ACHN (cell line): Measurements from ENCODE around the gene CRYBB1.

Experiments used
- DNase-seq: peaks from one replicate; pipeline ENCODE4 v3.0.0-alpha.2; 2015
- in situ Hi-C: cut with HindIII; loops from 2 replicates; pipeline ENCODE4 v1.10.0; 2017; ENCODE audit warnings: low sequenced_read_pairs, low pct_ligation_motif_present, low pct_unique_long_range_greater_than_20kb

The CRYBB1 gene

DNA sequence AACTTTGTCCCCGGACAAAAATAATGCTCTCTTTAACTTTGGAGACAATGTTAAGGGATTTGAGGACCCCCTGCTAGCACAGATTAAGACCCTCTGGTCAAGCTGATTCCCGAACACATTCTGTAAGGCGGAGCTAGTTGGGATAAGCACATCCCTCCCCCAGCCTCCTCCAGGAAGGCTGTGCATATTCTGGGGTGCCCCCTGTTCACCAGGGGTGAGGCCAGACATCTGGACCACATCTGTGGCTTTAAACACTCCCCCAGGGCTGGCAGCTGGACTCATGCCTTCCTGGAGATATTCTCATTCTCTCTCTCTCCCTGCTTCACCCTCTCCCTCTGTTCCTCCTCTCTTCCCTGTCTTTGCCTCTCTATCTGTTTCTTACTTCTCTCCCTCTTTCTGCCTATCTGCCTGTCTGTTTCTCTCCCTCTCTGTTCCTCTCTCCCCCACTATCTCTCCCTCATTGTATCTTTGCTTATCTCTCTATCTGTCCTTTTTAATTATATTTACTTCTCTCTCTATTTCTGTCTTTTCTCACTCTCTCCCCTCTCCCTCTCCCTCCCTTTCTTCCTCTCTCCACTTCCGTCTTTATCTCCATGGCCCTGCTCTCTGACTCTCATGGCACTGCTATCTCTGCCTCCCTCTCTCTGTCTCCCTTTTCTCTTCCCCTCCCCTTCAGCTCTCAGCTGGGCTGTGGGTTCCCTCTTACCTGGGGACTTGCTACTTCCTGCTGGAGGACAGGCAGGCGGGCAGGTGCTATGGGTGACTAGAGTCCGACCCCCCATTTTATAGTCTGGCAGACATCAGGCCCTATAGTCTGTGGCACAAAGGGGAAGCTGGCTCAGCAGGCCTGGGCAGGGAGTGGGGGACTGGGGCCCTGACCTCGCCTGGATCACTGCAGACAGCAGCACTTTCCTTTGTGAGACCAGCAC, at the start of gene CRYBB1:
Gene CRYBB1 (minus strand): TSS at position 757 of the 929 bp plus-strand sequence. CDS start 1,708 bp downstream, outside the sequence.
- DNase-seq = no peak
- in situ Hi-C loops = no loop called here

DNA sequence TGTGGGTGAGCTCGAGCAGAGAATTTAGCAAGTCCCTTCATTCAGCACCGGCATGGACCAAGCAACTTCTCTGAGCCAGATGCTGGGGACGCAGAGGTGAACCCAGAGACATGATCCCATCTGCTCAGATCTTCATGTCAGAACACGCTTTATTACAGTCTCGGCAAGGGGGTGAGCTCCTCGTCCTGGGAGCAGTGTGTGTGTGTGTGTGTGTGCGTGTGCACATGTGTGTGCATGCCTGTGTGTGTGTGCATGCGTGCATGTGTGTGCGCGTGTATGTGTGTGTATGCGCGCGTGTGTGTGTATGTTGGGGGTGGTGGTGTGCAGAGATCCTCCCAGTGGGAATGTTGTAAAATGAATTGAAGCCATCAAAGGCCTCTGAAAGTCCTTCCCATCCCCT, 49.3 kb upstream of the CRYBB1 start:
- no peak for DNase-seq
- in situ Hi-C loops = no loop called here

DNA sequence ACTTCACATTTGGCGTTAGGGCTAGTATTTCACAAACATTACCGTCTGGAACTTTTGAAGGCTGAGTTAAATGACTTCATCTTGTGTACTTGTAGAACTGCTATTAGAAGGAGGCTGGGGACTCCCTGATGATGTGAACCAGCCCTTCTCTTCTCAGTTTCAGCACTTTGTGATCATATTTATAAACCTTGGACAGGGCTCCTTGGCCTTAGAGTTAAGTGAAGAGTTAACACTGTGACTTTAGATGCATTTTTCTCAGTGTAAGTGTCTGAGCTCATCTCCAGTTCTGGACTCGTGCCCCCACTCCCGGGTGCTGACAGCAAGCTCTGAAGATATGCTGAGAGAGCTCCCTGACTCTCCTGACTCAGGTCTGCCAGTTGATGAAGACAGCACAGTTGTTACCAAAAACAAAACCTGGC, 48.0 kb upstream of the CRYBB1 start:
- DNase-seq = no peak
- in situ Hi-C loops = no loop called here

DNA sequence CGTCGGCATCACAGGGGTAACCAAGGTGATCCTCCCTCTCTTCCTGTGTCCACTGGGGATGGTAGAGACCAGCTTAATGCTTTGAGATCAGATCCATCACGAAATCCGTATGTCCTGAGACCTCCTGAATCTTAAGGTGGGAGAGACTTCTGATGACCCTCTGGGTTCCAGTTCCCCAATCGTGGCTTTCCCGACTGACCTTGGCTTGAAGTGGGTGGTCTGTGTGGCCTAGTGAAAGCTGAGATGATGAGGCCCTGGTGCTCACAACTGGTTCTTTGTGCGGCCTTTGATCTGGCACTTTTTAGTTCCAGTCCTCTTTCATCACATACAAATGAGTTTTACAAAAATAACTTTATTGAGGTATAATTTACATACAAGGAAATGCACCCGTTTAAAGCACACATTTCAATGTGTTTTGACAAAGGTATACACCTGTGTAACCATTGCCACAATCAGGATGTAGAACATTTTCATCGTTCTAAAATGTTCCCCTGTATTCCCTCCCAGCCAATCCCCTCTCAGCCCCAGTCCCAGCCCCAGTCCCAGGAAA, 45.6 kb upstream of the CRYBB1 start:
- no peak for DNase-seq
- in situ Hi-C loops = no loop called here

DNA sequence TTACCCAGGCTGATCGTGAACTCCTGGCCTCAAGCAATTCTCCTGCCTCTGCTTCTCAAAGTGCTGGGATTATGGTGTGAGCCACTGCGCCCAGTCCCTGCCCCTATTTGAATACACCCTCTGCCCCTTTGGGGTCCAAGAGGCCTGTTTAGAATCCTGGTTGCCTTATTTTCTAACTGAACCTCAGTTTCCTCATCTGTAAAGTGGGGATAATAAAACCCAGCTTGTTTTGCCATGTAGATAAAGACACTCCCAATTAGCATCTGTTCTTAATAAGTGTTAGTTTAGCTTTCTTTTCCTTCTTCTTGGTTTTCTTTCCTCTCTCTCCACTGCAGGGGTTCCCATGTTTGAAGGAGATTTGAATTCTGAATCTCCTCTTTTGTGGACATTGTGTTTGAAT, 44.3 kb upstream of the CRYBB1 start:
- no peak for DNase-seq
- in situ Hi-C loops = no loop called here

DNA sequence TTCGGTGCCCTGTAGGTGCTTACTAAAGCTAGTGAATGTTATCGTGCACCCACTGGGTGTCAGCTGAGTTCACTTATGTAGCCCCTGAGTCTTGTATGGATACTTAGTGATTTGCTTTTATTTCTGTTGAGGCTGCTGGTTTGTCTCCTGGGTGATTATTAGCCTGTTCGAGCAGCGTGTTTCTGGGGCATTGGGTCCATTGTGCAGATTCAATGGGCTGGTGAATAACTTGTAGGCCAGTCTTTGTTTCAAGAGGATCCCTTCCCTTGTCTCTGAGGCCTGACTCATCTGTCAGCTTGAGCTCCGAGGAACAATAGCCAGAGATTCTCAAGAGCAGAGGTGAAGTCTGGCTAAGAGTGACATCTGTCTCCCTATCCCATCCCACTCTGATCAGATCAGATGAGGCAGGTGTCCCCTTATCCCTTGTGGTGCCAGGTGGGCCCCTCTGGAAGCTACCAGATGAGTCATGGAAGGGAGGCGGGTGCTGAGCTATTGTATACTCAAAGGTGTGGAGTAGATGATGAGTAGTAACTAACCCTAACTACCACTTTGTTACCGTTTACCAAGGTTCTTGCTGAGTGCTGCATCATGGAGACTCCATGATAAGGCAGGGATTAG, 43.2 kb upstream of the CRYBB1 start:
- no peak for DNase-seq
- in situ Hi-C loops = no loop called here

DNA sequence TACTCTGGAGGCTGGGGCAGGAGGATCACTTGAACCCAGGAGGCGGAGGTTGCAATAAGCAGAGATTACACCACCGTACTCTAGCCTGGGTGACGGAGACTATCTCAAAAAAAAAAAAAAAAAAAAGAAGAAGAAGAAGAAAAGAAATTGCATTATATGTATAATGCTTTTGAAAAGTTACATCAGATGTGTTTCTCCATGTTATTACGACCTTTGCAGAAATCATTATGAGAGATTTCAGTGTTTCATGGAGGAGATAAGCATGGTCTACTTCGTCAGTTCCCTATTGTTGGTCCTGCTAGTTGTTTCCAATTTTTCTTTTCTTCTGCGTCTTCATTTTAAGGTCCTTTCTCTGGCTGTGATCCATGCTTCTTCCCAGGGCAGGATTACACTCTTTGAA, 42.5 kb upstream of the CRYBB1 start:
- in situ Hi-C loops = no loop called here
- no peak for DNase-seq

DNA sequence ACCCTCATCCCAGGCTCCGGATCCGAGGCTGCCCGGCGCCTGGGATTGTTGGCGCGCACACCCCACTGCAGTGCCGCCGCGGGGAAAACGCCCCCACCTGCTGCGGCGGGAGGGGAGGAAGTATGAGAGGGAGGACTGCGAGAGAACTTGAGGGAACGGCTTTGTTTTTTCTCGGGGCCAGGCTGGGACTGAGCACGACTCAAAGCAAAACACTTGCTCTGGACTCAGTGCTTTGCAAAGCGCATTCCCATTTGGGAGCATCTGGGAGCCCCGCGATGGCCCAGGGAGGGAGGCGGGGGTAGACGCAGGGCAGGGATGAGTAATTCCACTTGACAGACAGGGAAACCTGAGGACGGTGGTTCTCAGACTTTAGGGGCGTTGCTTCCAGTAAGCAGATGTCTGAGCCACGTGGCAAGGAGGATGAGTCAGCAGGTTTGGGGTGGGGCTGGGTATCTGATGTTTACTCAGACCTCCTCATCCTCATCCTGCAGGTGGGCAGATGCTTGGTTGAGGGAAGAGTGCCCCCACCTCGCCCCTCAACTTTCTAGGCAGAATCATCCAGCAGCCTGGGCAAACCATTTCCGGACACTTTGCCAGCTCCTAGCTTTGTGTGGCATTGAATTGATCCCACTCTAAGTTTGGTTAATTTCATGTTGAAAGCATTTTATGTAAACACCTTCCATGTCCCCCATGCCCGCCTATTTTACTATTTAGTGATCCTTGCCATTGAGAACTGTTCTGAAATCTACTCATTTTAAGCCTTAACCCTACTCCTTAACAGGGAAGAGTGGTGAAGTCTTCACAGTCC, 41.0 kb upstream of the CRYBB1 start:
- peak; percentile 87 for DNase-seq
- in situ Hi-C loops = no loop called here

DNA sequence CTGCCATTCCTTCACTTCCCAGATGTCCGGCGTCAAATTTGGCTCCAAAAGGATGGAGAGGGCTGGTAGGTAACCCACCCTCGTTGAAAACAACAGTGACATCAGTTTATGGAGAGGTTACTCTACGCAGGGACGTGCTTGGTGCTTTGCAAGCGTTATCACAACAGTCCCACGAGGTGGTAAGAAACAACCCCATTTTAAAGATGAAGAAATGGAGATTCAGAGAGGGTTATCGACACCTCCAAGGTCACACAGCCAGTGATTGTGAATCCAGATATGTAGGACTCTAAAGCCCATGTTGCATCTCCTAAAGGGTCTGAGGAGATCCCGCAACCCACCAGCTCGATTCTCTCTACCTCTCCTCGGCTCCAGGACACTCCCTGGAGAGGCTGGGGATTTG, 40.3 kb upstream of the CRYBB1 start:
- DNase-seq = no peak
- in situ Hi-C loops = no loop called here

DNA sequence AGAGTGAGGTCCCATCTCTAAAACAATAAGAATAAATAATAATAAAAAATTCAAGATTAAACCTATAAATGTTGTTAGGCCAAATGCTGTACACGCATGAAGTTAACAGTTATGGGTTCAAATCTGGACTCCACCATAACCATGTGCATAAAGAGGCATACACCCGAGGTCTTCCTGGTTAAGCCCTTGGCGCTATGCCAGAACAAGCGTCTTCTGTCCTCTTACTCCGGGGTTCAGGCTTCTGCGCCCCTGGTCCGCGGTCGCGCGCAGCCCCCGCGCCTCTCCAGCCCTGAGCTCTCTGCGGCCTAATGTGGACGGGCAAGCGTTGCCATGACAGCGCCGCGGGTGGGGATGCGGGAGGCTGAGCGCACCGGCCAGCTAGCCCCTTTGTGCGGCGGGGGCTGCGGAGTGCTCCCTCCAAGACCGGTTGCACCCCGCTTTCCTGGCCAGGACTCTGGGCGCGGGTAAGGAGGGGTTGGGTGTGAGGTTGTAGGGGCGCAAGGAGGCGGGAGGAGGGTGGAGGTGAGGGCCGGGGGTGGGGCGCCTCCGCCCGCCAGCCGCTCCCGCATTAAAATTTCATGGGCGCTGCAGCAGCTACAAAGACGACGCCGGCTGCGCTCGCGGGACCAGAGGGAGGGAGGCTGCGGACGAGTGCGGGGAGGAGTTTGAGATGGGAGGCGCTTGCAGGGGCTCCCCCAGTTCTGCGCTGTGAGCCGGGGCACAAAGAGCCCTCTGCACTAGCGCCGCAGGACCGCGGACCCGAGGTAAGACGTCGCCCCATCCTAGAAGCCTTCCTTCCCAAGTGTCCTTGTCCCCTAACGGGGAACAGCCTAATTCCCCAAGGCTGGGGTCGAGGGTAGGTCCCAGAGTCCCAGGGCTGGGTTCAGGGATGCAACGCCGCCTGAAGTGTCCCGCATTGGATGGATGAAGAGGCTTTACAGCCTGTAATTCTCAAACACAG, 39.3 kb upstream of the CRYBB1 start, which contains the start of gene MIAT:
Gene MIAT (plus strand): TSS at position 698 of the 961 bp plus-strand sequence.
- DNase-seq = peak; percentile 23
- in situ Hi-C loops = no loop called here

DNA sequence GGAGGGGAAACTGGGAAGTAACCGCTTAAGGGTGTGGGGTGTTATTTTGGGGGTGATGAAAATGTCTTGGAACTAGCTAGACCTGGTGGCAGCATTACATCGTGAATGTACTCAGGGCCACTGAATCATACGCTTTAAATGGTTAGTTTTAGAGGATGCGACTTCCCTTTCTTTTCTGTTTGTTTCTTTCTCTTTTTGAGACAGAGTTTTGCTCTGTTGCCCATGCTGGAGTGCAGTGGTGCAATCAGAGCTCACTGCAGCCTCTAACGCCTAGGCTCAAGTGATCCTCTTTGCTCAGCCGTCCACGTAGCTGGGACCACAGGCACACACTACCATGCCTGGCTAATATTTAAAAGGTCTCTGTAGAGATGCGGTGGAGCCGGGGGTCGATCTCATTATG, 34.0 kb upstream of the CRYBB1 start:
- DNase-seq = no peak
- in situ Hi-C loops = no loop called here

DNA sequence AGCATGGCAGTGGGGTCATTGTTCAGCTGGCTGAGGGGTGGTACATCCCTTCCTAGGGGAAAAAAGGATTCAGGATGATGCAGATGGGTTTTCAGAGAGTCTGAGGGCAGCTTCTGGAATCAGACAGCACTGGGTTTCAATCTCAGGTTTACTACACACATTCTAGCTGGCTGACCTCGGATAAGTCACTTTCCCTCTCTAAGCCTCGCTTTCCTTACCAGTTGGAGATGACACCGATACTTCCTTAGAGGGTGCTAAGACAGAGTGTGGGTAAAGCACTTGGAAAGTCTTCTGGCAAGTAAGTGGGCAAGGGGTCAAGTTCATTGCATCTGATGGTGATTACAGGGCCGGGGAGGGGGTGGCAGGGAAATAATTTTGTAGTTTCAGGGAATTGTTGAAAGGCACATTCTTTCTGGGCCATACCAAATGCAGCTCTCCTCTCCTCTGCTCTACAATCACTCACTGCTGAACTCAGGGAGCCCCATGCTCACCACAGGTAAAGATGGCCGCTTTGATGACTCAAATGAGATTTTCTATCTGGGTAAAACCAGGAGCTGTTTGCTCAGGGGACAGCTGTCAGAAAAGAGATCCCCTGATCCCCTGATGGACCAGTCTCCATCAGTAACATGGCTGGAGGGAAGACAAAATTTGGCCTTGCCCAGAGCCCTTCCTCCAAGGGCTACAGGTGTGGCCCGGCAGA, 33.0 kb upstream of the CRYBB1 start:
- in situ Hi-C loops = no loop called here
- DNase-seq = no peak

DNA sequence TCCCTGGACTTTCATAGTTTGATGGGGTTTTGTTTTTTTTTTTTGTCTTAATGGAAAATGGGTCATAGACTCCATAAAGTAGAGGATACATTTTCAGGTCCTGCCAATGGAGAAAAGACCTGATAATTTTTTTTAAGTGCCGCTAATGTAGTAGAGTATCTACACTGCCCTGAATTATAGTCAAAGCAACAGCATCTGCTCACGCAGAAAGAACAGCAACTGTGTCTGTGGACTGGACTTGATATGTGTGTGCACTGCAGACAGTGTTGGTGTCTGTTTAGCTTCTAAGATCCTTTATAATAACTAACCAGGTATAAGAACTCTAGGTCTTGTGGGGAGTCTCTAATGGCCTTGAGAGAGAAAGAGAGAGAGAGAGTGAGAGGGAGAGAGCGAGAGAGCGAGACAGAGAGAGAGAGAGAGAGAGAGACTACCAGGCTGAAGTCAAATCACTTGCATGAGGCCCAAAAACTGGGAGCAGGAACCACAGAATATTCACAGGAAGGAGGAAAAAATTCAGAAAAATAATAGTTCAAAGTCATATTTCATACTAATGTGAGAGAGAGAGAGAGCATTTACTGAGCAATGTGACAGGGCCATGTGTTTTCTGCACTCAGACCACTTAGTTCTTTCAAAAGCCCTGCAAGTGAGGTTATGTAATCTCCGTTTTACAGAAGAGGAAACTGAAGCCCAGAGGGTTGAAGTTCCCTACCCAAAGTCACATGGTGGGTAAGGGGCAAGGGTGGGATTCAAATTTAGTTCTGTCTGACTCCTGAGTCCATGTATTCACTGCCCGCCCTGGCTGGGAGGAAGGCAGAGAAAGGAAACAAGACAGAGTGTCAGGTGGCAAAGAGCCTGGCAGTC, 30.9 kb upstream of the CRYBB1 start:
- DNase-seq = no peak
- in situ Hi-C loops = no loop called here

DNA sequence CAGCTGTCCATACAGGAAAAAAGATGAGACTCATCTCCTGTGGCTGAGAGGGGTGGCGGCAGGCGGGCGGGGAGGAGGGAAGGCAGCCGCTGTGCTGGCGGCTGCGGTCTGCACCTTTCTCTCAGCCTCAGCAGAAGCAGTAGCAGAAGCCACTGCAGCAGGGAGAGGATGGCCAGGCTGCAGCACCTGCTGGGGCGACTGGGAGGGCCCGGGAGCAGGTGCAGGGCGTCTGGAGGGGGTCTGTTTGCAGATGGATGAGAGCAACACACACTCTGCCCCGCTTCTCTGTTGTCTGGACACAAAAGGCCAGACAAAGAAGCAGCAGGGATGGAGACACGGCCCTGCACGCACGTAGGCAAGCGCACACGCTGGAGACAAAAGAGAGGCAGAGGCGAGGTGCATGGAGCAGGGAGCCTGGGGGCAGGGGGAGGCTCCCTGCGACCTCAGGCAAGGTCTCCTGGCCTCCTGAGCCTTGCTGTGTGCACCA, 30.2 kb upstream of the CRYBB1 start:
- in situ Hi-C loops = no loop called here
- no peak for DNase-seq

DNA sequence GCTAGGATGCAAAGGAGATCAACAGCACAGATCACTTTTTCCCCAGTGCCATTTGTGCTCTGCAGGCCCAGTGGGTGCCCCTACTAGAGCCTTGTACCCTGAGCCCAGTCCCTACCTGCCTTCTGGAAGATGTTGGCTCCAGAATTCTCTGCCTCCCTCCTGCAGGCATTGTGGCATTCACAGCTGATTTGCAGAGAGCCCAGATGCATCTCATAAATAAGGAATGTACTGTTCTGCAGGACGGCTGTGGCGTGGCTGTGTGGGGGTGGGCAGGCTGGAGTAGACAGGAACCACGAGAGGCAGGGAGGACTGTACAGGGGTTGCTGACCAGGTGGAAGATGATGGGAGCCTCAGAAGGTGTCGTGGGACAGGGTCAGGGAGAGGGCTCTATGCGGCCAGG, 28.3 kb upstream of the CRYBB1 start:
- no peak for DNase-seq
- in situ Hi-C loops = no loop called here

DNA sequence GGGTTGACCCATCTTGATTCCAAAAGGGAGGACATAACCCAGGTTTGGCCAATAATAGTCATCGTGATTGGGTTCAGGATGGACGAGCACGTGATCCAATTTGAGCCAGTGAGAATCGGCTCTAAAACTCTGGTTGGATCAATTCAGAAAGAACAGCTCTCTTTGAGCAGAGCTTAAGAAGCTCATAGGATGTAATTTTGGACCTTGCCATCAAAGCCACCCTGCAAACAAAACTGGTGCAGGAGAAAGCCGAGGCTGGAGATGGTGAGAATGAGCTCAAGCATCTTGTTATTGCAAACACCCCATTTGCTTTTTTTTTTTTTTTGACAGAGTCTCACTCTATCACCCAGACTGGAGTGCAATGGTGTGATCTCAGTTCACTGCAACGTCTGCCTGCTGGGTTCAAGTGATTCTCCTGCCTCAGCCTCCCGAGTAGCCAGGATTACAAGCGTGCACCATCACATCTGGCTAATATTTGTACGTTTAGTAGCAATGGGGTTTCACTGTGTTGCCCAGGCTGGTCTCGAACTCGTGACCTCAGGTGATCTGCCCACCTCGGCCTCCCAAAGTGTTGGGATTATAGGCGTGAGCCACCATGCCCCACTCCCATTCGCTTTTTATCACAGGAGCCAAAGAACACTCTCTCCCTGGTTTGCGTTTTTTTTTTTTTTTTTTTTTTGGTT, 25.7 kb upstream of the CRYBB1 start:
- no peak for DNase-seq
- in situ Hi-C loops = no loop called here
